NT2/D1 (cell line): Measurements from ENCODE around the gene NSD2.
"Not testable (repeated sequence)": the region's sequence is repeated elsewhere in the genome, so short reads cannot be mapped to it uniquely, and the experiment has no call there.

Experiments
- DNase-seq: peaks from one replicate; pipeline ENCODE4 v3.0.0-alpha.2; 2011; ENCODE audit warnings: low read depth, low spot score
- H3K27me3 ChIP-seq: 2 replicates; pipeline ENCODE4 v1.6.0; 2011; ENCODE audit warnings: mild to moderate bottlenecking; ENCODE audit not compliant: insufficient read length, insufficient read depth
- H3K36me3 ChIP-seq: 2 replicates; pipeline ENCODE4 v1.6.1; 2011; ENCODE audit warnings: mild to moderate bottlenecking, low read length, mixed read lengths; ENCODE audit not compliant: insufficient read depth, insufficient read length
- H3K4me1 ChIP-seq: 2 replicates; pipeline ENCODE4 v1.5.1; 2011; ENCODE audit not compliant: insufficient read depth, insufficient read length
- H3K4me3 ChIP-seq: 2 replicates; pipeline ENCODE4 v1.5.1; 2011; ENCODE audit warnings: low read depth; ENCODE audit not compliant: insufficient read length
- H3K9ac ChIP-seq: 2 replicates; pipeline ENCODE4 v1.6.0; 2011; ENCODE audit warnings: low read depth; ENCODE audit not compliant: insufficient read length
- H3K9me3 ChIP-seq: 2 replicates; pipeline ENCODE4 v1.5.1; 2011; ENCODE audit warnings: mild to moderate bottlenecking, low read length; ENCODE audit not compliant: insufficient read depth
- SUZ12 ChIP-seq: IDR thresholded peaks from 2 replicates; pipeline ENCODE4 v1.6.1; 2011; ENCODE audit not compliant: insufficient read length, insufficient read depth; ENCODE audit errors: extremely low read depth
- YY1 ChIP-seq: IDR thresholded peaks from 2 replicates; pipeline ENCODE4 v1.6.1; 2011; ENCODE audit not compliant: insufficient read length, insufficient read depth
- ZNF274 ChIP-seq: IDR thresholded peaks from 2 replicates; pipeline ENCODE4 v1.6.1; 2011; ENCODE audit warnings: mild to moderate bottlenecking, low read depth, low read length

The NSD2 gene

GRCh38 chr4:1901127-1901526 is 29.9 kb downstream of the NSD2 start:
- peaks cover 64% of the 10 kb centered on the region for H3K36me3 ChIP-seq
- H3K4me3 ChIP-seq = no peak overlapping the region
- H3K9me3 ChIP-seq = no peaks in the 10 kb centered on the region
- H3K4me1 ChIP-seq = peaks cover 4% of the 10 kb centered on the region
- H3K9ac ChIP-seq = no peak overlapping the region
- no peak for DNase-seq
- H3K27me3 ChIP-seq = no peaks in the 10 kb centered on the region
- TF ChIP-seq ZNF274 (no peak), YY1 (no peak), SUZ12 (no peak)

DNA sequence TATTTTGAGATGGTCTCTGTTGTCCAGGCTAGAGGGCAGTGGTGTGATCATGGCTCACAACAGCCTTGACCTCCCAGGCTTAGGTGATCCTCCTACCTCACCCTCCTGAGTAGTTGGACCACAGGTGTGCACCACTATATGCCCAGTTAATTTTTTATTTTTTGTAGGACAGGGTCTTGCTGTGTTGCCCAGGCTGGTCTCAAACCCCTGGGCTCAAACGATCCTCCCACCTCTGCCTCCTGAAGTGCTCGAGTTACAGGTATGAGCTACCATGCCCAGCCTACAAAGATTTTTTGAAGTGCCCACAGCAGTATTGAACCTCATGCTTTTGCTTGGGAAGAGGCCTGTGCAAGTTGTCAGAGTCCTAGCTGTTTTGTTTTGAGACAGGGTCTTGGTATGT is 31.1 kb downstream of the NSD2 start:
- no peaks in the 10 kb centered on the region for H3K27me3 ChIP-seq
- peaks cover 65% of the 10 kb centered on the region for H3K36me3 ChIP-seq
- no peaks in the 10 kb centered on the region for H3K9me3 ChIP-seq
- DNase-seq = no peak
- H3K4me3 ChIP-seq = no peak overlapping the region
- TF ChIP-seq SUZ12 (no peak), YY1 (no peak), ZNF274 (no peak)
- H3K4me1 ChIP-seq = peaks cover 4% of the 10 kb centered on the region
- H3K9ac ChIP-seq = no peak overlapping the region

DNA sequence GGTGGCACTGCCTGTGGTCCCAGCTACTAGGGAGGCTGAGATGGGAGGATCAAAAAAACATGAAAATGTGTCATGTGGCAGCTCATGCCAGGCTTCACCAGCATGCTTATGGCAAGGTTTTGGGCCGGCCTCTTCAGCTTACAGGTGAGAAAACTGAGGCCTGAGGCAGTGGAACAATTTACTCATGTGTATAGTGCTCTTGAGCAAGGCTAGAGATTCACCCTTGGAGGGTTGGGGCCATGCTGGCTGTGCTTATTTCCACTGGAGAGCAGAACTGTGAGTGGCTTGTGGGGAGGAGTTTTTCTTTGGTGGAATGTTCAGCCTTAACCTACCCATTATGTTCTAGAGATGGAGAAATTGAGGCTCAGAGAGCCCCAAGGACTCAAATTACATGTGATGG is 31.8 kb downstream of the NSD2 start:
- no peaks in the 10 kb centered on the region for H3K9me3 ChIP-seq
- H3K4me3 ChIP-seq = no peak overlapping the region
- peaks cover 69% of the 10 kb centered on the region for H3K36me3 ChIP-seq
- DNase-seq = no peak
- H3K27me3 ChIP-seq = no peaks in the 10 kb centered on the region
- peaks cover 4% of the 10 kb centered on the region for H3K4me1 ChIP-seq
- TF ChIP-seq YY1 = no peak
- TF ChIP-seq SUZ12 = no peak
- no peak for TF ChIP-seq ZNF274
- no peak overlapping the region for H3K9ac ChIP-seq

GRCh38 chr4:1904042-1904441 is 32.8 kb downstream of the NSD2 start:
- Histone ChIP-seq H3K4me3 (no peak overlapping the region), H3K27me3 (no peaks in the 10 kb centered on the region), H3K9me3 (no peaks in the 10 kb centered on the region), H3K9ac (no peak overlapping the region), H3K4me1 (peaks cover 4% of the 10 kb centered on the region), H3K36me3 (peaks cover 77% of the 10 kb centered on the region)
- no peak for TF ChIP-seq YY1
- TF ChIP-seq ZNF274 = no peak
- no peak for TF ChIP-seq SUZ12
- DNase-seq = no peak

GRCh38 chr4:1907848-1908525 is 36.8 kb downstream of the NSD2 start:
- peaks cover 59% of the 10 kb centered on the region for H3K36me3 ChIP-seq
- H3K4me1 ChIP-seq = no peaks in the 10 kb centered on the region
- H3K27me3 ChIP-seq = no peaks in the 10 kb centered on the region
- DNase-seq = no peak
- H3K9ac ChIP-seq = no peak overlapping the region
- H3K9me3 ChIP-seq = no peaks in the 10 kb centered on the region
- no peak for TF ChIP-seq YY1
- no peak for TF ChIP-seq ZNF274
- TF ChIP-seq SUZ12 = no peak
- H3K4me3 ChIP-seq = no peak overlapping the region

DNA sequence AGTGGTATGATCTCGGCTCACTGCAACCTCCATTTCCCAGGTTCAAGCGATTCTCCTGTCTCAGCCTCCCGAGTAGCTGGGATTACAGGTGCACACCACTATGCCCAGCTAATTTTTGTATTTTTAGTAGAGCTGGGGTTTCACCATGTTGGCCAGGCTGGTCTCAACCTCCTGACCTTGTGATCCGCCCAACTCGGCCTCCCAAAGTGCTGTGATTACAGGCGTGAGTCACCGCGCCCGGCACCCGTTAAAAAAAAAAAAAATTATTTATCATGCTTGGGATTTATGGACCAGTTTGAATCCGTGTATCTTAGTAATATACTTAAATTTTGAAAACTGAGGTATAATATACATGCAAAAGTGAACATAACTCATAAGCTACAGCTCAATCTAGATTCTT is 38.5 kb downstream of the NSD2 start:
- H3K4me3 ChIP-seq, DNase-seq, H3K9ac ChIP-seq, H3K4me1 ChIP-seq, H3K9me3 ChIP-seq, H3K27me3 ChIP-seq: not testable (repeated sequence)
- peaks cover 61% of the 10 kb centered on the region for H3K36me3 ChIP-seq

DNA sequence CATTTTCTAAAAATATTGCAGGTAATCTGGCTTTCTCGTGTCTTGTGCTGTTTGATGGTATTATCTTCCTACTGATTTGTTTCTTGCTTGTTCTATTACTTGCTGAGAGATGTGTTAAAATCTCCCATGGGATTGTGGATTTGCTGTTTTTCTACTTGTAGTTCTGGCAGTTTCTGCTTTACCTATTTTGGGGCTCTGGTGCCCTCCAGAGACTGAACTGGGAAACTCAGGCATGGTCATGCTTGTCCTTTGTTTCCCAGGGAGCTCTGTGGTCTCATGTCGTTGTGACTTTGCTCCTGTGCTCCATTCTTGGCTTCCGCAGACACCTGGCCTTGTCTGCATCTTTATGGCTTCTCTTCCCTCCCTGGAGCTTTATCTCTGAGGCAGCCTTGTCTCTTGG is 39.5 kb downstream of the NSD2 start:
- Histone ChIP-seq H3K9ac (no peak overlapping the region), H3K27me3 (no peaks in the 10 kb centered on the region), H3K4me3 (no peak overlapping the region), H3K36me3 (peaks cover 60% of the 10 kb centered on the region), H3K9me3 (no peaks in the 10 kb centered on the region), H3K4me1 (no peaks in the 10 kb centered on the region)
- no peak for TF ChIP-seq YY1
- TF ChIP-seq ZNF274 = no peak
- TF ChIP-seq SUZ12 = no peak
- DNase-seq = peak; percentile 52

GRCh38 chr4:1911316-1911715 is 40.1 kb downstream of the NSD2 start:
- H3K4me1 ChIP-seq, H3K9ac ChIP-seq: not testable (repeated sequence)

More at GRCh38 chr4:1911316-1911715, 40.1 kb downstream of the NSD2 start:
- peaks cover 60% of the 10 kb centered on the region for H3K36me3 ChIP-seq
- H3K27me3 ChIP-seq, DNase-seq, H3K4me3 ChIP-seq, H3K9me3 ChIP-seq: not testable (repeated sequence)
